Esophagus (tissue), 2 donors: ENCODE data around the gene CNGB1. TPM values are rescaled to one million over a fixed set of nuclear protein-coding genes. Genes with fewer than 3 reads are reported as not detected.

Experiments used
- H3K27ac ChIP-seq, 2 donors: one replicate each; pipeline ENCODE4 v1.5.1; 2013; ENCODE audit warnings: low read depth in 2 of 2, mild to moderate bottlenecking in 2 of 2, inconsistent platforms in 1 of 2, low read length in 1 of 2, moderate library complexity in 1 of 2
- H3K27me3 ChIP-seq, 2 donors: one replicate each; pipeline ENCODE4 v1.6.1; 2013; ENCODE audit warnings: low read length in 2 of 2, control low read depth in 1 of 2, mild to moderate bottlenecking in 1 of 2; ENCODE audit not compliant: insufficient read depth in 2 of 2, control insufficient read depth in 1 of 2
- H3K36me3 ChIP-seq, 2 donors: one replicate each; pipeline ENCODE4 v1.6.1; 2013; ENCODE audit warnings: low read length in 1 of 2; ENCODE audit not compliant: control insufficient read depth in 2 of 2, insufficient read depth in 2 of 2
- H3K4me1 ChIP-seq, 2 donors: one replicate each; pipeline ENCODE4 v1.6.1; 2013; ENCODE audit warnings: low read length in 1 of 2; ENCODE audit not compliant: control insufficient read depth in 2 of 2, insufficient read depth in 2 of 2
- H3K4me3 ChIP-seq, 2 donors: one replicate each; pipeline ENCODE4 v1.5.1; 2013; ENCODE audit warnings: low read length in 2 of 2, mild to moderate bottlenecking in 2 of 2, low read depth in 1 of 2, moderate library complexity in 1 of 2
- H3K9me3 ChIP-seq, 2 donors: one replicate each; pipeline ENCODE4 v1.6.1; 2013; ENCODE audit warnings: mild to moderate bottlenecking in 2 of 2, low read depth in 1 of 2, low read length in 1 of 2, moderate library complexity in 1 of 2; ENCODE audit not compliant: control insufficient read depth in 2 of 2, insufficient read depth in 1 of 2
- WGBS, 2 donors: extraction: QIAGEN DNeasy Blood & Tissue Kit; methylation state at CpG; one replicate each; pipeline ENCODE4 v1.1.7; 2013; 5-methylcytosine and 5-hydroxymethylcytosine counted together
- polyA plus RNA-seq, 2 donors: library from polyadenylated mRNA; stranded (reverse); fragments of 200-250 nt; gene quantifications; one replicate each; pipeline ENCODE4 v1.2.3, GENCODE V29; 2013
- donor health status: healthy with polysubstance abuse.
- donor health status: Bipolar disorder and iron deficiency.

The CNGB1 gene
- polyA plus RNA-seq, 2 donors = 0.04 to 0.06 TPM

- H3K27ac ChIP-seq = no peak overlapping the region
- WGBS, 2 donors = 79 to 82% methylated on average over 8 of the region's 8 CpGs
Measured at GRCh38 chr16:57957673-57958392, 13.1 kb downstream of the CNGB1 start.

DNA sequence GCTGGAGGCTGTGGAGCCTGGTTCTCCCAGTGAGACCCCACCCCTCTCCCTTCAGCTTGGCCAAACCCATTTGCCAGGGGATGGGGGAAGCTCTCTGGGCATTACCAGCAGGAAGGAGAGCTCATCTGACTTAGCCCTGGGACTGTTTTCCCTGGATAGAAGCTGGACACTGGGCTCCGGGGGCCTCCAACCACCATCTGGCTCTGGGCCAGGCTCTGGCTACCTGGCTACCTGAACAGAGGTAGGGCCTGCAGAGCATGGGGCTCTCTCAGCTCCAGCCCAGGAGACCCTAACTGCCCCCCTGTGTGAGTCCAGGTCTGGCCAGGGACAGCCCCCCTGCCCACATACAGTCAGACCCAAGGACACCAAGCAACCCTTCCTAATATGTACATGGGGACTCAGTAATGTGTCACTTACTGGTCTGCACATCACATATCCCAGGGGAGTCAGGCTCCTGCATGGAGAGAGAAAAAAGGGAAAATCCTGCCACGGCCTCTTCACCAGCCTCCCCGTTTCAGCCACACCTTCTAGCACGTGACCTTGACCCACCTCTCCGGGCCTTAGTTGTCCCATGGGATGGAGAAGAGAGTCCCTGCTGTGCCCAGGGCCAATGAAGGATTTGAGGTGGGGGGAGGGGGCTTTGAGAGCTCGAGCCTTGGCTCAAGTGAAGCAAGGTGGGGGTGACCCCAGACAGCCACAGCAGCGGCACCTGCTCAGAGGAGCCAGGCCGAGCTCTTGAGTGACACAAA is 13.8 kb downstream of the CNGB1 start:
- no peaks in the 10 kb centered on the region for H3K9me3 ChIP-seq
- 70 to 72% methylated on average over 8 of the region's 8 CpGs for WGBS, 2 donors
- no peak overlapping the region for H3K27ac ChIP-seq
- no peaks in the 10 kb centered on the region for H3K27me3 ChIP-seq
- H3K36me3 ChIP-seq = no peaks in the 10 kb centered on the region
- H3K4me1 ChIP-seq = no peaks in the 10 kb centered on the region
- no peak overlapping the region for H3K4me3 ChIP-seq

More at GRCh38 chr16:57957673-57958392, 13.1 kb downstream of the CNGB1 start:
- Histone ChIP-seq H3K9me3 (no peaks in the 10 kb centered on the region), H3K36me3 (no peaks in the 10 kb centered on the region), H3K4me1 (no peaks in the 10 kb centered on the region), H3K27me3 (no peaks in the 10 kb centered on the region), H3K4me3 (no peak overlapping the region)

DNA sequence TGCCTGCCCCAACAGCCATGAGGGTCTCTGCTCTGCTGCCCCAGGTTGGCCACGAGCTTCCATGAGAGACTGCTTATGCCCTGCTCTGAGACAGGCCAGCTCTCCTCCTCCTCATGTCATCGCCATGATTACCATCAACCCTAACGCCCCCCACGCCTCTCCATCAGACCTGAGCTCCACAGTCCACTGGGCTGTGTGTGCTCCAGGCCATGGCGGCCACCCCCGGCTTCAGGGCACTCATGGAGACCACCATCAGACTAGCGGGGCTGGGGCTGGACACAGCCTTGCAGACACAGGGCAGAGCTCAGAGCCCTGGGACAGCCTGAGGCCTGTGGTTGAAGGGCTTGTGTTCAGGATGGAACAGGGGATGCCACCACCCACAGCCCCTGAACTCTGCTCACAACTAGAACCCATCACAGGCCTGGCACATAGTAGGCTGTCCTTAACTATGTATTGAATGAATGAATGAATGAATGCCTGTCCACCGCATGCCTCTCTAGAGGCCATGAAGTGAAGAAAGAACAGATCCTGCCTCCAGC is 14.6 kb downstream of the CNGB1 start:
- no peaks in the 10 kb centered on the region for H3K36me3 ChIP-seq
- H3K4me3 ChIP-seq = no peak overlapping the region
- no peak overlapping the region for H3K27ac ChIP-seq
- H3K27me3 ChIP-seq = no peaks in the 10 kb centered on the region
- 84 to 92% methylated on average over 8 of the region's 8 CpGs for WGBS, 2 donors
- no peaks in the 10 kb centered on the region for H3K9me3 ChIP-seq
- H3K4me1 ChIP-seq = no peaks in the 10 kb centered on the region

DNA sequence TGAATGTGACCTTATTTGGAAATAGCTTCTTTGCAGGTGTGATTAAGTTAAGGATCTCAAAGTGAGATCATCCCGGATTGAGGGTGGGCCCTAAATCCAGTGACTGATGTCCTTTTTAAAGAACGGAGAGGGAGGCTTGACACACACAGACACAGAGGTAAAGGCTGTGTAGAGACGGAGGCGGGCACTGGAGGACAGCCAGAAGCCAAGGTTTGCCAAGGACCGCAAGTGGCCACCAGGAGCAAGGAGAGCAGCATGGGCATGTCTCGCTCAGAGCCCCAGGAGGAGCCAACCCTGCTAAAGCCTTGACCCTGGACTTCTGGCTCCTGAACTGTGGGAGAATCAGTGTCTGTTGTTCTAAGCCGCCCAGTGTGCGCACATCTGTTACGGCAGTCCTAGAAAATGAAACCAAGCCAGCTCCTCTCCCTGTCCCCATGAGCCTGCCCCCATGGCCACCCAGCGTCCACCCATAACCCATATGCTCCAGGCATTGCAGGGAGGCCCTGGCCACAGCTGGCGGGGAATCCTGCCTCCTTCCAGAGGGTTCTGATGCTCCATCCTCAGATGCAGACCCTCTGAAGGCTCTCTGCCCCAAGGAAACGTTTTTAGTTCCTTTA is 15.2 kb downstream of the CNGB1 start:
- H3K9me3 ChIP-seq = no peaks in the 10 kb centered on the region
- no peaks in the 10 kb centered on the region for H3K4me1 ChIP-seq
- H3K36me3 ChIP-seq = no peaks in the 10 kb centered on the region
- no peak overlapping the region for H3K4me3 ChIP-seq
- H3K27me3 ChIP-seq = no peaks in the 10 kb centered on the region
- 57 to 59% methylated on average over 12 of the region's 12 CpGs for whole genome bisulfite sequencing, 2 donors
- no peak overlapping the region for H3K27ac ChIP-seq

DNA sequence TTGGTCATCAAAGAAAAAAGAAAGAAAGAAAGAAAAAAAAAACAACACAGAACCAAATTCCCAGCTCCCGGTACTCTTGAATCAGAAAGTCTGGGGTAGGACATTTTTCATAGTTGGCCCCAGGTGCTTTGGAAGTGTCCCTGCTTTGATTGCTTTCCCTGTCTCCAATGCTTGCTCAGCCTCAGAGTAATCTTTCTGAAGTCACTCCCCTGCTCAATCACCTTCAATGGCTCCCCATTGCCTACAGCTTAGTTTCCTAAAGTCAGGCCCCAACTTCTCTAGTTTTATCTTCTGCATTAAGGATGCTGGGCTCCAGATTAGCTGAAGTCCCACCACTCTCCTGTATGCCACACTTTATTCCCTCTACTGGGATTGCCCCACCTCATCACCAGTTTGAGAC is 17.1 kb downstream of the CNGB1 start:
- 85 to 96% methylated on average over 1 of the region's 1 CpG for WGBS, 2 donors
- no peaks in the 10 kb centered on the region for H3K9me3 ChIP-seq
- H3K27ac ChIP-seq = no peak overlapping the region
- no peaks in the 10 kb centered on the region for H3K36me3 ChIP-seq
- no peaks in the 10 kb centered on the region for H3K27me3 ChIP-seq
- H3K4me1 ChIP-seq = no peaks in the 10 kb centered on the region
- H3K4me3 ChIP-seq = no peak overlapping the region

GRCh38 chr16:57952909-57953308 is 18.0 kb downstream of the CNGB1 start:
- 87 to 89% methylated on average over 9 of the region's 9 CpGs for WGBS, 2 donors
- Histone ChIP-seq H3K36me3 (no peaks in the 10 kb centered on the region), H3K27ac (no peak overlapping the region), H3K9me3 (no peaks in the 10 kb centered on the region), H3K27me3 (no peaks in the 10 kb centered on the region), H3K4me3 (no peak overlapping the region), H3K4me1 (no peaks in the 10 kb centered on the region)

DNA sequence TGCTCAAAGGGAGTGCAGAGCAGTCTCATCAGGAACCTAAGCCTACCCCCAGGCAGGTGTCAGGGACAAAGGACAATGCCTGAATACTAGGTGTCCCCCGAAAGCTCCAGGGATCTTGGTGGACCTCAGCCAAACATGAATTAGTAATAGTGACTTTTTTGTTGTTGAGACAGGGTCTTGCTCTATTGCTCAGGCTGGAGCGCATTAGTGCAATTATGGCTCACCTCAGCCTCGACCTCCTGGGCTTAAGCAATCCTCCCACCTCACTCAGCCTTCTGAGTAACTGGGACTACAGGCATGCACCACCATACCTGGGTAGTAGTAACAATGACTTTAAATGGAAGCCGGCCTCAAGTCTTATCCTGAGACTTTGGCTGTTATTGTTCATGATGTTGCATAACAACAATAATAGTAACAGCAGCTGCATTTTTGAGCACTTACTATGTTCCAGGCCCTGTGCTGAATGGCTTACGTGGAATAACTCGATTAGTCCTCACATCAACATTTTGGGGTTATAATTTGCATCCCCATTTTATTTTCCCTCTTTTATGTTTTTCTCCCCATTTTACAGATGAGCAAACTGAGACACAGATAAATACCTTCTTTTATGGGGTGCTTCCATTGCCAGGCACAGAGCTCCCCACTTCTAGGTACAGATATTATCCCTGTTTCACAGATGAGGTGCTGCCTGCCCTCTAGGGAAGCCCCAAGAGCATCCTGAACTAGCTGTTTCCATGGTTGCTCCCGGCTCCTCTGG is 19.5 kb downstream of the CNGB1 start:
- WGBS, 2 donors = 80 to 85% methylated on average over 7 of the region's 7 CpGs
- H3K27me3 ChIP-seq = no peaks in the 10 kb centered on the region
- no peaks in the 10 kb centered on the region for H3K36me3 ChIP-seq
- H3K4me3 ChIP-seq = no peak overlapping the region
- H3K4me1 ChIP-seq = no peaks in the 10 kb centered on the region
- no peak overlapping the region for H3K27ac ChIP-seq
- H3K9me3 ChIP-seq = no peaks in the 10 kb centered on the region

GRCh38 chr16:57950382-57950781 is 20.5 kb downstream of the CNGB1 start:
- no peak overlapping the region for H3K27ac ChIP-seq
- no peaks in the 10 kb centered on the region for H3K4me1 ChIP-seq
- H3K27me3 ChIP-seq = no peaks in the 10 kb centered on the region
- no peaks in the 10 kb centered on the region for H3K9me3 ChIP-seq
- no peak overlapping the region for H3K4me3 ChIP-seq
- WGBS, 2 donors = 56 to 61% methylated on average over 6 of the region's 6 CpGs
- H3K36me3 ChIP-seq = no peaks in the 10 kb centered on the region

- WGBS, 2 donors = 79 to 85% methylated on average over 5 of the region's 5 CpGs
- no peaks in the 10 kb centered on the region for H3K4me1 ChIP-seq
- no peaks in the 10 kb centered on the region for H3K36me3 ChIP-seq
- H3K4me3 ChIP-seq = no peak overlapping the region
- no peaks in the 10 kb centered on the region for H3K9me3 ChIP-seq
- H3K27me3 ChIP-seq = no peaks in the 10 kb centered on the region
- no peak overlapping the region for H3K27ac ChIP-seq
Measured at GRCh38 chr16:57949595-57950238, 21.2 kb downstream of the CNGB1 start.
